IPS DF 19.7 (cell line): Measurements from ENCODE around the gene EBNA1BP2.
A peak's percentile ranks its signal among the peaks of the same experiment; 100 is the strongest.
"Not testable (repeated sequence)": the region's sequence is repeated elsewhere in the genome, so short reads cannot be mapped to it uniquely, and the experiment has no call there.

ENCODE experiments used
- DNase-seq: peaks from one replicate; pipeline ENCODE4 v3.0.0-alpha.2; 2013; ENCODE audit warnings: low read depth, low spot score

The EBNA1BP2 gene

GRCh38 chr1:43172527-43172972, 460 bp upstream of the EBNA1BP2 start:
- DNase-seq, result peak; percentile 69

- no peak for DNase-seq
Observed at GRCh38 chr1:43171312-43171875, 696 bp downstream of the EBNA1BP2 start.

GRCh38 chr1:43165765-43166164, 6.3 kb downstream of the EBNA1BP2 start:
- no peak for DNase-seq

DNA sequence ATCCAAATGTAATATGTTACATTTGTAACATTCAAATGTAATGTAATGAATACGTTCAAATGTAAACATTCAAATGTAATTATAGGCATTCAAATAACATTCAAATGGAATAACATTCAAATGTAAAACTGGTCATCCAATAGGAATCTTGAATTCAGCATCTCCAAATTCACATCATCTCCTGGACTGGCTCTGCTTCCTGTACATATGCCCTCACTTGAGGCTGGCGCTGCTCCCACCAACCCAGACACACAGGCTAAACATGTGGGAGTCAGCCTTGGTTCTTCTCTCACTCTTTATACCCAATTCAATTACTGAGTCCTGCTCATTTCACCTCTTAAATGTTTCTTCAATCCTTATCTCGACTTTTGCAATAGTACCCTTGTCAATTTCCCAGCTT, 6.9 kb downstream of the EBNA1BP2 start:
- DNase-seq, result no peak

- DNase-seq, result no peak
Observed at GRCh38 chr1:43156026-43156425, 16.1 kb downstream of the EBNA1BP2 start.

DNA sequence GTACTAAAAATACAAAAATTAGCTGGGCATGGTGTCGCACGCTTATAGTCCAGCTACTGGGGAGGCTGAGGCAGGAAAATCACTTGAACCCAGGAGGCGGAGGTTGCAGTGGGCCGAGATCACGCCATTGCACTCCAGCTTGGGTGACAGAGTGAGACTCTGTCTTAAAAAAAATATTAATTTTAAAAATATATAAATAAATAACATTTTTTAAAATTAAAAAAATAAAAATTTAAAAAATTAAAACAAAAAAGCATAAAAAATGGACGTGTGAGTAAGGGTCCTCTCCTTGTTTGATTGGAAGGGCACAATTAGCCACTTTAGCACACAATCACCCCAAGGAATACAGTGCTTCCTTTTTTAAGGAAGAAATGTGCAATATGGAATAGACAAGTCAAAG, 18.6 kb downstream of the EBNA1BP2 start:
- no peak for DNase-seq

- DNase-seq, result no peak
Observed at GRCh38 chr1:43152866-43153265, 19.2 kb downstream of the EBNA1BP2 start.

DNA sequence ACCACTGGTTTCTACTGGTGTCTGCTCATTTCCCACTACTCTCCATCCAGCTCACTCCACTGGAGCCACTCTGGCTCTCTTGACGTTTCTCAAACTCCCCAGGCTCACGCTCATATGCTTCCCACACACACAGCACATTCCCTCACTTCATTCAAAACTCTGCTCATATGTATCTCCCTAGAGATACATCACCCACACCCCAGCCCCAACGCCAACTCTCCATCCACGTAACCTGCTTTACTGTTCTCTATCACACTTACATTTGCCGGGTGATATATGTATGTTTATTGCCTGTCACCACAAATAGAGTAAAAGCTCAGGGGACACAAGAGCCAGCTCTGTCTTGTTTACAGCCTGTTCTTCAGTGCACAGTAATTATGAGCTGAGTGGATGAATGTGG, 22.2 kb downstream of the EBNA1BP2 start:
- no peak for DNase-seq

DNA sequence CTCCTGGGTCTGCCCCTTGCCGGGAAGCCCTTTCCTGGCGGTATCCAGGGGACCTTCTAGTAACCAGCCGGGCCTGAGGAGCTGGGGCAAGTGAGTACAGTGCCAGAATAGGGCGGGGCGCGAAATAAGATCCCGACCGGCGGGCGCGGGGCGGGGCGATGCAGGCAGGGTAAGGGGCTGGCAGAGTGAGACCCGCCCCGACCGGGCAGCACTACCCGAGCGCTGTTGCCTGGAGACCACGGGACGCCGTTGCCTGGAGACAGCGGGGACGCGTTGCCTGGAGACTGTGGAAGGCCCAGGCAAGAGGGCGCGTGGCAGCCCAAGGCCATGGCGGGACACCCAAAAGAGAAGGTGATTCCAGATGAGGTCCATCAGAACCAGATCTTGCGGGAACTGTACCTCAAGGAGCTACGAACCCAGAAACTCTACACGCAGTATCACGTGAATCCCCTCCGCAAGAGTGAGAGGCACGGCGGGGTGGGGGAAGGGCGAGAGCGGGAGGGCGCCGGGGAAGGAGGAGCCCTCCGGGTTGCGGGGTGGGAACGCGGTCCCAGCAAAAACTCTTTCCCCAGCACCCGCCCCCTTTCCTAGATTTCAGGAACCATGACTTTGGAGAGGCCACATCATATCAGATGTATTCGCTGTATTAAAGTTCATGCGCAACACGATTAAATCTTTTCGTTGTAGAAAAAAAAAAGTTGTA, 24.3 kb downstream of the EBNA1BP2 start:
- peak; percentile 90 for DNase-seq

- DNase-seq, result no peak
Observed at GRCh38 chr1:43144237-43144636, 27.9 kb downstream of the EBNA1BP2 start.

GRCh38 chr1:43143441-43143888, 28.6 kb downstream of the EBNA1BP2 start:
- no peak for DNase-seq

DNA sequence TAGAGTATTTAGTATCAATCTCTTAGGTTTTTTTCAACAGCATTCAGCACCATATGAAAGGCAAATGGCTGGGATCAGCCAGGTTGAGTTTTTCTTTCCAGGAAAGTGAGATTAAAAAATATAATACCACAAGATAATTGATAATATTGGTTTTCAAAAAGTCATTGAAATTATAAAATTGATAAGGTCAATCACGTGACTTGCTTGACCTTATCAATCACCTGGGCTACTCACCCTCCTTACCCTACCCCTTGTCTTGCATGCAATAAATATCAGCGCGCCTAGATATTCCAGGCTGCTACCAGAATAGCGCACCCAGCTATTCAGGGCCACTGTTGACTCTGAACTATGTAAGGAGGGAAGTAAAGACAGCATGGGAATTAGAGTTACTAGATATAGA, 31.5 kb downstream of the EBNA1BP2 start:
- no peak for DNase-seq

GRCh38 chr1:43140010-43140409, 32.1 kb downstream of the EBNA1BP2 start:
- no peak for DNase-seq

DNA sequence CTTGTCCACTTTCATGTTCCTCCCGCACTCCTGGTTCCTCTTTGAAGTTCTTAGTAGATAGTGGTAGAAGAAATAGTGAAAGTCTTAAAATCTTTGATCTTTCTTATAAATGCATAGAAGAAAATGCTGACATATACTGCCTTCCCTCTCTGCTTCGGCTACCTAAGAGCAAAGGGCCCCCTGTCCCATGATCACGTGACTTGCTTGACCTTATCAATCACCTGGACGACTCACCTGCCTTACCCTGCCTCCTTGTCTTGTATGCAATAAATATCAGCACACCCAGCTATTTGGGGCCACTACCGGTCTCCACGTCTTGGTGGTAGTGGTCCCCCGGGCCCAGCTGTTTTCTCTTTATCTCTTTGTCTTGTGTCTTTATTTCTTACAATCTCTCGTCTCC, 32.8 kb downstream of the EBNA1BP2 start:
- DNase-seq, result not testable (repeated sequence)

DNA sequence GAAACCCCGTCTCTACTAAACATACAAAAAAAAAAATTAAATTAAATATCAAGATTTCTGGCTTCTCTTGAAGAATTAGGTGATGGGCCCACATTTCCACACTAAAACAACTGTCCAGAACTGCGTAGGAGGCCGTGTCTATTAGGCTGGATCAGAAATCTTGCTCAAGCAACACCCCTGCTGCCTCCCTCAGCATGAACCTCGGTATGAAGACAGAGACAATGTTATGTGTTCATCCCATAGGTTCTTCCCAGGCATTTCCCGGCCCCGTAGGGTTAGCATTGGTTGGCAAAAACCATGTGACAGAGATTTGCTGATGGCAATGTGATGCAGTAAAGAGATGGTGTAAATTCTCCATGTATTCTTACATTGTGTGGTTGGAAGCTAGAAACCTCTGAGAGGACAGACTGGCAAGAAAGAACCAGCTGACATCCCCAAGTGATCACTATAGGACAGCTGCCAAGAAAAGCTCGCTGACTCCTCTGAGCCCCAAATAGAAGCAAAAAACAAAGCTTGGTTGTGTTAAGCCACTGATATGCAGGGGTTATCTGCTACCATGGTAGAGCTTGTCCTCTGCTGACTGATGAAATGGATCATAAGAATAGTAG, 34.5 kb downstream of the EBNA1BP2 start:
- DNase-seq, result no peak

DNA sequence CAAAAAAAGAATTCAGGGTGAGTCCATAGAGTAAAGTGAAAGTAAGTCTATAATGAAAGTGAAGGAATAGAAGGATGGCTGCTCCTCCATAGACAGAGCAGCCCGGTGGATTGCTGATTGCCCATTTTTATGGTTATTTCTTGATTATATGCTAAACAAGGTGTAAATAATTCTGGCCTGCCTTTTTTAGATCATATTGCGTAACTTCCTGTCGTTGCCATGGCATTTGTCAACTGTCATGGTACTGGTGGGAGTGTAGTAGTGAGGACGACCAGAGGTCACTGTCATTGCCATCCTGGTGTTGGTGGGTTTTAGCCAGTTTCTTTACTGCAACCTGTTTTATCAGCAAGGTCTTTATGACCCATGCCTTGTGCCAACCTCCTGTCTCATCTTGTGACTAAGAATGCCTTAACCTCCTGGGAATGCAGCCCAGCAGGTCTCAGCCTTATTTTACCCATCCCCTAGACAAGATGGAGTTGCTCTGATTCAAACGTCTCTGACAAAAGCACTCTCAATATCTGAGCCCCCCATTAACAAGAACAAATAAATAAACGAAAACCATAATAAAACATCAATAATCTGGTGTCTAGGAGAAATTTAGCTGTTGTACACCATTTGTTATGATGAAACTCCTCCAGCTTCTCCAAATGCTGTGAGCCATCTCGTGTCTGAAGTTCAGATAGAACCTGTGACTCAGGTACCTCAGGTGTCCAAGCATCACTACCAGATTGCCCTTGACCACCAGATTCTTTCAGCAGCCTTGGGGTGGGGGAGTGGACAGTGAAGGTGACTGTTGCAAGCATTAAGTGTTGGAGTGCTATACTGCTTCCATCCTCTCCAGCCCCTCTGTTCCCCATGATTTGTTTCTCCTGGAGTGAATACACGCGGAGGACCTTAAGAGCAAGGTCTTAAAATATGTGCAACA, 36.0 kb downstream of the EBNA1BP2 start:
- DNase-seq, result no peak

DNA sequence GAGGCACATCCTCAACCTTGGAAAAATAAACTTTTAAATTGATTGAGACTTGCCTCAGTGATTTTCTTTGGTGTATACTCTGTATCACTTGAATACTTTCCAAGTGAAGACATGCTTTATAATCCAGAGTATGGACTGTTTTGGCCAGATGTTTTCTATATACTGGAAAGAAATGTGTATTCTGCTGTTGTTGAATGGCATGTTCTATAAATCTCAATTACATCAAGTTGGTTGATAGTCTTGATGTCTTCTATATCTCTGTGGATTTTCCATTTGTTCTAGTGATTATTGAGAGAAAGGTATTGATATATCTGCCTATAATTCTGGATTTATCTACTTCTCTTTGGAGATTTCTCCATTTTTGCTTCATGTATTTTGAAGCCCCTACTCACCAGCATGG, 37.5 kb downstream of the EBNA1BP2 start:
- no peak for DNase-seq

- DNase-seq, result no peak
Observed at GRCh38 chr1:43134068-43134467, 38.0 kb downstream of the EBNA1BP2 start.

DNA sequence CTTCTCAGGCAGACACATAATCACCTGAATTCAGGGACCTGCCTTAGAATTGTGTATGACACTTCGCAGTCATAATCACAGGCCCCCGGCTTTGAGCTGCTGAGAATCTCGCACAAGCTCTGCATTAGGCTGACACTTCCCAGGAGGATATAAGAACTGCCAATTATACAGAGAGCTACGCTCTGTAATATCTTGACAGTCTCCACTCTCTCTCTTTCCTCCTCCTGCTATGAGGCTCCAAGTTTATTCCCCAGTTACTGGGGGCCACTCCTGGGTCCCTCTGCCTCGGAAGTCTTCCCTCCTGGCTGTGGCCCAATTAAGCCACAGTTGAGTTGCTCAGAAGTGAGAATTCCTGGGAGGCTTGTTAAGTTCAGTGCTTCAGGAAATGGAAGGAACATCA, 42.7 kb downstream of the EBNA1BP2 start:
- DNase-seq, result no peak

- DNase-seq, result no peak
Observed at GRCh38 chr1:43128816-43129215, 43.3 kb downstream of the EBNA1BP2 start.

GRCh38 chr1:43123031-43123430, 49.1 kb downstream of the EBNA1BP2 start:
- DNase-seq, result no peak
